ENCODE data around the gene ZC2HC1B.

DNA sequence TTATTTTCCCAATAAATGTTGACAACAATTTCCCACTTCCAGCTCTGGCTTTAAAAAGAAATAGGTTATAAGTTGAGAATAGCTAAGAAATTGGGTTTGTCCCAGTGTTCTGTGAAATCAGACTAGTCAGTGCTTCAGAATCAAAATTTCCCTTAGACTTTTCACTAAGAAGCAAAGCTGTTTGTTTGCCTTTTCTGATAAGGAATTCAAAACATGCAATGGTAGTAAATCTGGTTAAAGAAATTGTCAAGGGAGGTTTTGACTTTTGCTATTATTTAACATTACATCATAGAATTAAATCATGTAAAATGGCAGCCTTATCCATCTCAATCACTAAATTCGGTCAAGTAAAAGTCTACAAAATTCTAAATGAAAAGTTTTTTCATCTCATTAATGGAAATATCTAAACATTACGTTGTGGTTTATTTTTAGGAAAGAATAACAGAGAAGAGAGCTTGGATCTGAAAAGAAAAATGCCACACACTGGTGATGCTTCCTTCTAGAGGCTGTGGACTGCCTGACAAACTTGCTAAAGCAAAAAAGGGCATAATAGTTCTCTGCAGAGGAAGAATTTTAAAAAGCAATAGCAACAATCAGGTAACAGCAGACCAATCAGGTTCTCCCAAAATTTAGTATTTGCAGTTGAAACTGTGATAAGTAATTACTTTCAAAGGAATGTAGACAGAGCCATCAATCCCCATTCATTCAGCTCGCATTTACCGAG is 107.4 kb downstream of the ZC2HC1B start:
- TF ChIP-seq, protein P1, sequence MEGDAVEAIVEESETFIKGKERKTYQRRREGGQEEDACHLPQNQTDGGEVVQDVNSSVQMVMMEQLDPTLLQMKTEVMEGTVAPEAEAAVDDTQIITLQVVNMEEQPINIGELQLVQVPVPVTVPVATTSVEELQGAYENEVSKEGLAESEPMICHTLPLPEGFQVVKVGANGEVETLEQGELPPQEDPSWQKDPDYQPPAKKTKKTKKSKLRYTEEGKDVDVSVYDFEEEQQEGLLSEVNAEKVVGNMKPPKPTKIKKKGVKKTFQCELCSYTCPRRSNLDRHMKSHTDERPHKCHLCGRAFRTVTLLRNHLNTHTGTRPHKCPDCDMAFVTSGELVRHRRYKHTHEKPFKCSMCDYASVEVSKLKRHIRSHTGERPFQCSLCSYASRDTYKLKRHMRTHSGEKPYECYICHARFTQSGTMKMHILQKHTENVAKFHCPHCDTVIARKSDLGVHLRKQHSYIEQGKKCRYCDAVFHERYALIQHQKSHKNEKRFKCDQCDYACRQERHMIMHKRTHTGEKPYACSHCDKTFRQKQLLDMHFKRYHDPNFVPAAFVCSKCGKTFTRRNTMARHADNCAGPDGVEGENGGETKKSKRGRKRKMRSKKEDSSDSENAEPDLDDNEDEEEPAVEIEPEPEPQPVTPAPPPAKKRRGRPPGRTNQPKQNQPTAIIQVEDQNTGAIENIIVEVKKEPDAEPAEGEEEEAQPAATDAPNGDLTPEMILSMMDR (IDR thresholded peaks at IDR 0.05): no peak
- TF ChIP-seq POLR2A (IDR thresholded peaks at IDR 0.05): no peak
